Upper lobe of left lung (tissue), 6 donors: ENCODE measurements around the gene KDM4B. TPM values are rescaled to one million over a fixed set of nuclear protein-coding genes. Genes with fewer than 3 reads are reported as not detected.

Experiments
- ATAC-seq, 2 donors: fragments of 200-7000 bp; cut with Tn5 transposase; one replicate each; pipeline ENCODE4 v1.9.1; 2022; ENCODE audit warnings: mild to moderate bottlenecking in 2 of 2, moderate library complexity in 2 of 2; ENCODE audit not compliant: low FRiP score in 2 of 2
- DNase-seq, 2 donors: peaks; one replicate each; pipeline ENCODE4 v3.0.0-alpha.2; 2019 to 2020
- H3K27ac ChIP-seq, 4 donors: fragments of 200-600 bp; sonication (generic); one replicate each; pipeline ENCODE4 v1.5.1; 2016 to 2019
- H3K27me3 ChIP-seq, 4 donors: fragments of 200-600 bp; sonication (generic); one replicate each; pipeline ENCODE4 v1.5.1; 2017 to 2019
- H3K36me3 ChIP-seq, 4 donors: fragments of 200-600 bp; sonication (generic); one replicate each; pipeline ENCODE4 v1.5.1; 2016 to 2019
- H3K4me1 ChIP-seq, 4 donors: fragments of 200-600 bp; sonication (generic); one replicate each; pipeline ENCODE4 v1.5.1; 2018 to 2019
- H3K4me3 ChIP-seq, 4 donors: fragments of 200-600 bp; sonication (generic); one replicate each; pipeline ENCODE4 v1.5.1; 2017 to 2019; ENCODE audit warnings: mild to moderate bottlenecking in 2 of 4, moderate library complexity in 1 of 4
- H3K9me3 ChIP-seq, 4 donors: fragments of 200-600 bp; sonication (generic); one replicate each; pipeline ENCODE4 v1.5.1; 2018 to 2019
- CTCF ChIP-seq, 6 experiments: fragments of 450-650 bp in 4 of 6; fragments of 200-600 bp in 2 of 6; sonication (generic) in 2 of 6; IDR thresholded peaks; one replicate each; pipeline ENCODE4 v1.5.1; 2016 to 2019; ENCODE audit warnings: antibody characterized with exemption in 6 of 6
- EP300 ChIP-seq, 4 donors: sonication (generic); formaldehyde crosslinking; IDR thresholded peaks; one replicate each; pipeline ENCODE4 v1.5.1; 2017; ENCODE audit warnings: antibody characterized with exemption in 4 of 4, control low read depth in 2 of 4
- POLR2A ChIP-seq, 4 donors: fragments of 450-650 bp; IDR thresholded peaks; one replicate each; pipeline ENCODE4 v1.5.1; 2016 to 2017; ENCODE audit warnings: antibody characterized with exemption in 4 of 4, mild to moderate bottlenecking in 2 of 4
- POLR2AphosphoS5 ChIP-seq, 2 donors: sonication (generic); formaldehyde crosslinking; IDR thresholded peaks; one replicate each; pipeline ENCODE4 v1.5.1; 2017; ENCODE audit warnings: antibody characterized with exemption in 2 of 2
- WGBS, 2 donors: methylation state at CpG; one replicate each; pipeline ENCODE4 v1.1.5; 2017 to 2018; 5-methylcytosine and 5-hydroxymethylcytosine counted together
- total RNA-seq, 6 donors: library from RNA; depleted of rRNA in 4 of 6; stranded (reverse); fragments of >200 nt in 4 of 6; gene quantifications; one replicate each; pipeline versions ENCODE4 v1.1.0 to v1.2.1, GENCODE V29; 2016 to 2021
- donor health status: DM: no; HTN: no; CAD: no; lungs with moderate emphysema.
- donor health status: DM: no; HTN: yes; CAD: no; lungs with severe emphysema.

KDM4B gene
- total RNA-seq, 6 donors from 2014 or later, result 28.1 to 112 (median 38.2) TPM

- H3K36me3 ChIP-seq, result peaks cover 12 to 41% (median 30%) of the 10 kb centered on the region in 4 donors
- H3K27ac ChIP-seq, result no peak overlapping the region
- TF ChIP-seq CTCF (IDR thresholded peaks at IDR 0.05), result no peak
- TF ChIP-seq EP300 (IDR thresholded peaks at IDR 0.05), result no peak
- TF ChIP-seq POLR2A (IDR thresholded peaks at IDR 0.05), result no peak
- TF ChIP-seq POLR2AphosphoS5 (IDR thresholded peaks at IDR 0.05), result no peak
Observed at GRCh38 chr19:5041168-5041912, 72.4 kb downstream of the KDM4B start.

GRCh38 chr19:5041913-5042187 lies 72.9 kb downstream of the KDM4B start:
- TF ChIP-seq EP300 (IDR thresholded peaks at IDR 0.05), result no peak
- TF ChIP-seq CTCF (IDR thresholded peaks at IDR 0.05), result no peak
- no peak for TF ChIP-seq POLR2AphosphoS5 (IDR thresholded peaks at IDR 0.05)
- TF ChIP-seq POLR2A (IDR thresholded peaks at IDR 0.05), result no peak
- H3K36me3 ChIP-seq, result peaks cover 12 to 44% (median 30%) of the 10 kb centered on the region in 4 donors
- no peaks in the 10 kb centered on the region for H3K27me3 ChIP-seq
- no peak overlapping the region for H3K27ac ChIP-seq
- H3K9me3 ChIP-seq, result no peaks in the 10 kb centered on the region
- ATAC-seq (no peak), DNase-seq (no peak)
- WGBS, 2 donors, result 92 to 93% methylated on average over 11 of the region's 11 CpGs
- H3K4me3 ChIP-seq, result no peak overlapping the region
- H3K4me1 ChIP-seq, result peaks cover 5 to 36% (median 10%) of the 10 kb centered on the region in 4 donors

More at GRCh38 chr19:5041168-5041912, 72.4 kb downstream of the KDM4B start:
- Histone ChIP-seq H3K9me3 (no peaks in the 10 kb centered on the region), H3K4me3 (no peak overlapping the region), H3K4me1 (peaks cover 5 to 36% (median 7%) of the 10 kb centered on the region in 4 donors), H3K27me3 (no peaks in the 10 kb centered on the region)
- WGBS, 2 donors, result 85% methylated on average over 26 to 29 of the region's 29 CpGs
- DNase-seq, result peak in 1 of 2 donors; percentile 68
- ATAC-seq, result peak in 1 of 2 donors; percentile 54

GRCh38 chr19:5042556-5042955 lies 73.6 kb downstream of the KDM4B start:
- DNase-seq (peak in 1 of 2 donors; percentile 79), ATAC-seq (no peak)
- WGBS, 2 donors, result 87 to 89% methylated on average over 17 to 18 of the region's 18 CpGs
- Histone ChIP-seq H3K4me3 (no peak overlapping the region), H3K27me3 (no peaks in the 10 kb centered on the region), H3K27ac (no peak overlapping the region), H3K9me3 (no peaks in the 10 kb centered on the region), H3K36me3 (peaks cover 16 to 51% (median 35%) of the 10 kb centered on the region in 4 donors), H3K4me1 (peaks cover 5 to 37% (median 15%) of the 10 kb centered on the region in 4 donors)
- TF ChIP-seq CTCF (IDR thresholded peaks at IDR 0.05), result no peak
- TF ChIP-seq EP300 (IDR thresholded peaks at IDR 0.05), result no peak
- no peak for TF ChIP-seq POLR2A (IDR thresholded peaks at IDR 0.05)
- no peak for TF ChIP-seq POLR2AphosphoS5 (IDR thresholded peaks at IDR 0.05)

GRCh38 chr19:5045029-5045428 lies 76.1 kb downstream of the KDM4B start:
- no peaks in the 10 kb centered on the region for H3K27me3 ChIP-seq
- peaks cover 26 to 46% (median 30%) of the 10 kb centered on the region in 4 donors for H3K4me1 ChIP-seq
- H3K4me3 ChIP-seq, result no peak overlapping the region
- peaks cover 14 to 57% (median 38%) of the 10 kb centered on the region in 4 donors for H3K36me3 ChIP-seq
- DNase-seq (peak in 1 of 2 donors; percentile 65), ATAC-seq (no peak)
- 95 to 98% methylated on average over 16 of the region's 16 CpGs for WGBS, 2 donors
- no peak overlapping the region for H3K27ac ChIP-seq
- no peaks in the 10 kb centered on the region for H3K9me3 ChIP-seq
- no peak for TF ChIP-seq POLR2AphosphoS5 (IDR thresholded peaks at IDR 0.05)
- TF ChIP-seq EP300 (IDR thresholded peaks at IDR 0.05), result no peak
- no peak for TF ChIP-seq CTCF (IDR thresholded peaks at IDR 0.05)
- no peak for TF ChIP-seq POLR2A (IDR thresholded peaks at IDR 0.05)
